Mucosa of descending colon (tissue), 3 donors: Measurements from ENCODE around the gene SMAD9. TPM values are rescaled to one million over a fixed set of nuclear protein-coding genes. Genes with fewer than 3 reads are reported as not detected.

ENCODE experiments used
- ATAC-seq: fragments of 200-7000 bp; cut with Tn5 transposase; one replicate; pipeline ENCODE4 v1.9.1; 2020; ENCODE audit warnings: mild to moderate bottlenecking, moderate library complexity
- DNase-seq, 3 donors: peaks; one replicate each; pipeline ENCODE4 v3.0.0-alpha.2; 2020
- H3K36me3 ChIP-seq: fragments of 200-600 bp; one replicate; pipeline ENCODE4 v1.8.0; 2021; ENCODE audit warnings: low read depth, mild to moderate bottlenecking
- H3K4me1 ChIP-seq: fragments of 200-600 bp; one replicate; pipeline ENCODE4 v1.8.0; 2021; ENCODE audit warnings: low read depth, mild to moderate bottlenecking
- H3K4me3 ChIP-seq: fragments of 200-600 bp; one replicate; pipeline ENCODE4 v1.8.0; 2021; ENCODE audit warnings: mild to moderate bottlenecking
- H3K9me3 ChIP-seq: fragments of 200-600 bp; one replicate; pipeline ENCODE4 v1.8.0; 2021; ENCODE audit warnings: mild to moderate bottlenecking
- intact Hi-C, 2 donors: fragments of 100-400 bp; cut with DNase I in 1 of 2; cut with micrococcal nuclease in 1 of 2; formaldehyde crosslinking; loops; one replicate each; pipeline versions ENCODE4 v1.11.0 to v1.11.1; 2022; cut with DNase I, micrococcal nuclease
- total RNA-seq, 3 donors: library from RNA; stranded (reverse); fragmentation: NEBNext Ultra II Directional in 2 of 3; extraction: Animal tissue kit (Norgen Biotek cat#: 25700) in 2 of 3; gene quantifications; one replicate each; pipeline versions ENCODE4 v1.2.1 to v1.2.4, GENCODE V29; 2021 to 2023
- TF ChIP-seq, protein P1 (sequence below): fragments of 200-600 bp; IDR thresholded peaks from one replicate; pipeline ENCODE4 v1.8.0; 2022; ENCODE audit warnings: antibody characterized with exemption, mild to moderate bottlenecking
- donor health status: DM: no; HTN: no; CAD: no; lungs with moderate emphysema.
- donor health status: DM: no; HTN: no; CAD: no.
- donor health status: DM: no; HTN: yes; CAD: no.

Gene SMAD9
- total RNA-seq, 3 donors from 2014 or later, result 9.0 to 21.6 (median 16.2) TPM

GRCh38 chr13:36915896-36916640 lies 4.0 kb downstream of the SMAD9 start:
- H3K4me3 ChIP-seq, result no peak overlapping the region
- DNase-seq, result no peak
- TF ChIP-seq, protein P1, sequence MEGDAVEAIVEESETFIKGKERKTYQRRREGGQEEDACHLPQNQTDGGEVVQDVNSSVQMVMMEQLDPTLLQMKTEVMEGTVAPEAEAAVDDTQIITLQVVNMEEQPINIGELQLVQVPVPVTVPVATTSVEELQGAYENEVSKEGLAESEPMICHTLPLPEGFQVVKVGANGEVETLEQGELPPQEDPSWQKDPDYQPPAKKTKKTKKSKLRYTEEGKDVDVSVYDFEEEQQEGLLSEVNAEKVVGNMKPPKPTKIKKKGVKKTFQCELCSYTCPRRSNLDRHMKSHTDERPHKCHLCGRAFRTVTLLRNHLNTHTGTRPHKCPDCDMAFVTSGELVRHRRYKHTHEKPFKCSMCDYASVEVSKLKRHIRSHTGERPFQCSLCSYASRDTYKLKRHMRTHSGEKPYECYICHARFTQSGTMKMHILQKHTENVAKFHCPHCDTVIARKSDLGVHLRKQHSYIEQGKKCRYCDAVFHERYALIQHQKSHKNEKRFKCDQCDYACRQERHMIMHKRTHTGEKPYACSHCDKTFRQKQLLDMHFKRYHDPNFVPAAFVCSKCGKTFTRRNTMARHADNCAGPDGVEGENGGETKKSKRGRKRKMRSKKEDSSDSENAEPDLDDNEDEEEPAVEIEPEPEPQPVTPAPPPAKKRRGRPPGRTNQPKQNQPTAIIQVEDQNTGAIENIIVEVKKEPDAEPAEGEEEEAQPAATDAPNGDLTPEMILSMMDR, result no peak
- peaks cover 6% of the 10 kb centered on the region for H3K4me1 ChIP-seq
- H3K36me3 ChIP-seq, result no peaks in the 10 kb centered on the region
- no peak for ATAC-seq
- H3K9me3 ChIP-seq, result no peaks in the 10 kb centered on the region
- intact Hi-C loops, result no loop called here

DNA sequence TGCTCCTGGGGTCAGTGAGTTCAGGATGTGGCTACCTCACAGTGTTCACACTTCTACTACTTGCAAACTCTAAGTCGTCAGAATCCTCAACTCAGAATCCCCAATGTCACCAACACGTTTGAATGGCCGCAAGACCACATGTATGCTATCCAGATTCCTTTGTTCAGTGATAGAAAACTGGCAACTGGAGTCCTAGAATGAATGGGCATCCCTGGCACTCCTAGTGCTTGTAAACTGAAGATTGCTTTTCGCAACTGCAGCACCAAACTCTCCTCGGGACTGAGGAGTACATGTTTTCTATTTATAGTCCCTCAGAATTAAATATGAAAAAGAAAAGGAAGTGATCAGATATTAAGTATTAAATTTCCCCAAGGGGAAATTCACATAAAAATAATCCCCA lies 4.9 kb downstream of the SMAD9 start:
- ATAC-seq (no peak), DNase-seq (no peak)
- no peaks in the 10 kb centered on the region for H3K9me3 ChIP-seq
- TF ChIP-seq, protein P1, result no peak
- H3K36me3 ChIP-seq, result no peaks in the 10 kb centered on the region
- no peaks in the 10 kb centered on the region for H3K4me1 ChIP-seq
- intact Hi-C loops, result no loop called here
- H3K4me3 ChIP-seq, result no peak overlapping the region

- no peaks in the 10 kb centered on the region for H3K4me1 ChIP-seq
- no peaks in the 10 kb centered on the region for H3K36me3 ChIP-seq
- DNase-seq (no peak), ATAC-seq (no peak)
- TF ChIP-seq, protein P1, result no peak
- intact Hi-C loops, result no loop called here
- no peak overlapping the region for H3K4me3 ChIP-seq
- no peaks in the 10 kb centered on the region for H3K9me3 ChIP-seq
Observed at GRCh38 chr13:36914648-36915047, 5.4 kb downstream of the SMAD9 start.

DNA sequence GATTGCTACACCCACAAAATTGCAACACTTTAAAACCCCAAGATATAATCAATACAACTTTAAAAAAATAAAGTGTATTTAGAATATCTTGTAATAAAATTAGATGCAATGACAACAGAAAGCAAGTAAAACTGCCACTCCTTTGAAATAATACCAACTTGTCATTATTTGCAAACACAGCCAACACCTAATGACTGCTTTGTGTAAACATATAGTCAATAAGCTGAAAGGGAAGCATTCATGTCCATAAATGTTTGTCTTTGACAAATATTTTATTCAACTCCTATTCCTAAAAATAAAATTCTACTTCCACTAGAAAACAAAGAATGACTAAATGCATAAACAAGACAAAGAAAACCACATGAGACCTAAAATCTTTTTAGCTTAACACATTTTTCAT lies 6.6 kb downstream of the SMAD9 start:
- Histone ChIP-seq H3K4me1 (no peaks in the 10 kb centered on the region), H3K9me3 (no peaks in the 10 kb centered on the region), H3K4me3 (no peak overlapping the region), H3K36me3 (no peaks in the 10 kb centered on the region)
- TF ChIP-seq, protein P1, result no peak
- ATAC-seq, result no peak
- intact Hi-C loops, result no loop called here
- no peak for DNase-seq

- intact Hi-C loops, result no loop called here
- Histone ChIP-seq H3K9me3 (no peaks in the 10 kb centered on the region), H3K36me3 (no peaks in the 10 kb centered on the region), H3K4me1 (no peaks in the 10 kb centered on the region), H3K4me3 (no peak overlapping the region)
- DNase-seq (no peak), ATAC-seq (no peak)
- TF ChIP-seq, protein P1, result no peak
Observed at GRCh38 chr13:36912973-36913372, 7.1 kb downstream of the SMAD9 start.

DNA sequence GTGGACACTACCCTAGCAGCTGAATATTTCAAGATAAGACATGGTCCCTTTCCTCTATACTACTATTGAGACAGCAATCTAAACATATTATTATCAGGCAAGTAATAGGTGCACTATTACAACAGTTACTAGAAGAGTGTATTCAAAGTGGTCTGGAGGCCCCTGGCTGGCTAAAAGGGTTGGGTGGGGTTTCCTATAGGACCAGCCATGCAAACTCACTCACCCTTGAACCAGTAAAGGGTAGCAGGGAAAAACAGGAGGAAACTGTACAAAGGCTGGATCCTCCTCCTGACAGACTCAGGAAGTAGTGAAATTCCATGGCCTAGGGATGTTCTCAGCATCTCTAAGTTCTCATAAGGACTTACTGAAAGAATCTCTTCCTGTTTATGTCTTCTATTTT lies 7.7 kb downstream of the SMAD9 start:
- intact Hi-C loops, result no loop called here
- no peak for DNase-seq
- no peak for ATAC-seq
- no peak overlapping the region for H3K4me3 ChIP-seq
- TF ChIP-seq, protein P1, result no peak
- H3K4me1 ChIP-seq, result no peaks in the 10 kb centered on the region
- H3K36me3 ChIP-seq, result no peaks in the 10 kb centered on the region
- H3K9me3 ChIP-seq, result no peaks in the 10 kb centered on the region
